HTERT RPE-1 (cell line): ENCODE data around the gene FATE1.

ENCODE experiments used
- in situ Hi-C: fragments of 300-500 bp; cut with MboI; formaldehyde crosslinking; loops from 4 replicates; pipeline ENCODE4 v1.14.3; 2020; ENCODE audit warnings: low sequenced_read_pairs

Gene FATE1

GRCh38 chrX:151703487-151703886 is 12.3 kb upstream of the FATE1 start:
- in situ Hi-C loops: no loop called here

GRCh38 chrX:151704041-151704663 is 11.7 kb upstream of the FATE1 start:
- in situ Hi-C loops: no loop called here

GRCh38 chrX:151708821-151709220 is 7.0 kb upstream of the FATE1 start:
- in situ Hi-C loops: no loop called here

GRCh38 chrX:151710457-151710856 is 5.4 kb upstream of the FATE1 start:
- in situ Hi-C loops: no loop called here

- in situ Hi-C loops: no loop called here
Observed at GRCh38 chrX:151711154-151711553, 4.7 kb upstream of the FATE1 start.

- in situ Hi-C loops: no loop called here
Observed at GRCh38 chrX:151711787-151712186, 4.0 kb upstream of the FATE1 start.

GRCh38 chrX:151712253-151712652 is 3.6 kb upstream of the FATE1 start:
- in situ Hi-C loops: no loop called here

GRCh38 chrX:151713849-151714248 is 2.0 kb upstream of the FATE1 start:
- in situ Hi-C loops: no loop called here

GRCh38 chrX:151714362-151714761 is 1.5 kb upstream of the FATE1 start:
- in situ Hi-C loops: no loop called here

GRCh38 chrX:151722241-151722846 is 6.5 kb downstream of the FATE1 start:
- in situ Hi-C loops: no loop called here

- in situ Hi-C loops: no loop called here
Observed at GRCh38 chrX:151723156-151723760, 7.4 kb downstream of the FATE1 start.

- in situ Hi-C loops: no loop called here
Observed at GRCh38 chrX:151724563-151725337, 8.9 kb downstream of the FATE1 start.

GRCh38 chrX:151725338-151725614 is 9.4 kb downstream of the FATE1 start:
- in situ Hi-C loops: no loop called here

GRCh38 chrX:151726751-151727150 is 10.9 kb downstream of the FATE1 start:
- in situ Hi-C loops: no loop called here

GRCh38 chrX:151727346-151727745 is 11.5 kb downstream of the FATE1 start:
- in situ Hi-C loops: no loop called here

GRCh38 chrX:151729056-151729725 is 13.4 kb downstream of the FATE1 start:
- in situ Hi-C loops: no loop called here

- in situ Hi-C loops: no loop called here
Observed at GRCh38 chrX:151734446-151734845, 18.6 kb downstream of the FATE1 start, which contains the start of gene CNGA2. TSS of gene CNGA2 (plus strand) at chrX:151734746. CDS start at chrX:151738484, 3,738 bp downstream.

GRCh38 chrX:151735219-151735618 is 19.4 kb downstream of the FATE1 start:
- in situ Hi-C loops: no loop called here

GRCh38 chrX:151736685-151737084 is 20.9 kb downstream of the FATE1 start:
- in situ Hi-C loops: no loop called here

GRCh38 chrX:151737494-151737893 is 21.7 kb downstream of the FATE1 start:
- in situ Hi-C loops: no loop called here

GRCh38 chrX:151738751-151739150 is 22.9 kb downstream of the FATE1 start:
- in situ Hi-C loops: no loop called here
